GM20000 (cell line): Measurements from ENCODE around the gene TNF.

ENCODE experiments used
- DNase-seq: peaks from one replicate; pipeline ENCODE4 v3.0.0; 2012; ENCODE audit warnings: low spot score
- TF ChIP-seq, protein P1 (sequence below): IDR thresholded peaks from 2 replicates; pipeline ENCODE4 v1.5.1; 2012; ENCODE audit warnings: mild to moderate bottlenecking, control low read depth; ENCODE audit errors: extremely low read depth, missing control alignments

Gene TNF

DNA sequence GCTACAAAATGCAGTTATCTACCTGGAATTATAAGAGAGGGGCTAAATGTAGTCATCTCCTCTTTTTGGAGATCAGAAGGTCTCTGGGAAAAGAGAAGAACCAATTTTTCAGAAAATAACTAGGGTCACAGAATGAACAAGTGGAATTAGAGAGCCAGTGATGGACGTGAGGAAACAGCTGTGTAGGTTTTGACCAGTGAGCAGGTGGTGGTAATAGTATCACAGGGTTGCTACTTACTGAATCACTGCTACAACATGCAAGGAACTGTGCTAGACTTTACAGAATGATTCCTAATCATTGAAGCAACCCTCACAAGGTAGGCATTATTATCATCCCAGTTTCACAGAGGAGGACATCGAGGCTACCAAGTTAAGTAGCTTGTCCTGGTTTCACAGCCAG lies 30.7 kb upstream of the TNF start:
- TF ChIP-seq, protein P1, sequence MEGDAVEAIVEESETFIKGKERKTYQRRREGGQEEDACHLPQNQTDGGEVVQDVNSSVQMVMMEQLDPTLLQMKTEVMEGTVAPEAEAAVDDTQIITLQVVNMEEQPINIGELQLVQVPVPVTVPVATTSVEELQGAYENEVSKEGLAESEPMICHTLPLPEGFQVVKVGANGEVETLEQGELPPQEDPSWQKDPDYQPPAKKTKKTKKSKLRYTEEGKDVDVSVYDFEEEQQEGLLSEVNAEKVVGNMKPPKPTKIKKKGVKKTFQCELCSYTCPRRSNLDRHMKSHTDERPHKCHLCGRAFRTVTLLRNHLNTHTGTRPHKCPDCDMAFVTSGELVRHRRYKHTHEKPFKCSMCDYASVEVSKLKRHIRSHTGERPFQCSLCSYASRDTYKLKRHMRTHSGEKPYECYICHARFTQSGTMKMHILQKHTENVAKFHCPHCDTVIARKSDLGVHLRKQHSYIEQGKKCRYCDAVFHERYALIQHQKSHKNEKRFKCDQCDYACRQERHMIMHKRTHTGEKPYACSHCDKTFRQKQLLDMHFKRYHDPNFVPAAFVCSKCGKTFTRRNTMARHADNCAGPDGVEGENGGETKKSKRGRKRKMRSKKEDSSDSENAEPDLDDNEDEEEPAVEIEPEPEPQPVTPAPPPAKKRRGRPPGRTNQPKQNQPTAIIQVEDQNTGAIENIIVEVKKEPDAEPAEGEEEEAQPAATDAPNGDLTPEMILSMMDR, result no peak
- DNase-seq, result no peak

DNA sequence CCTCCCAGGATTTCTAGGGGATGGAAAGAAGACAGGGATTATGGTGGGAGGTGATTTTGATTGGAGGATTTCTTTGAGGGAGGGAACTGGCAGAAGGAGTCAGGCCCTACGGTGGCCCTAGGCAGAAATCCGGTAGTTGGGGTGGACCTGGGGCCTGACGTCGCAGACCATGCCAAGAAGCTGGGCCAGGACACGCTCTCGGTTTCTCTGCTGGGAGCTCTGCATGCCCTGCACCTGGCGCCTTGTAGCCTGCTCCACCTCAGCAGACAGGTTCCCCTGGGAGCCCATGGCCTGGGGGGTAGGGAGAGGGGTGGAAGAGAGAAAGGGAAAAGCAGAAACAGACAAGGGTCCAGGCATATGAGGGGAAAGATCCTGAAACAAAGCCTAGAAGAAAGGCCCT lies 30.1 kb upstream of the TNF start:
- DNase-seq, result no peak
- TF ChIP-seq, protein P1, result no peak

DNA sequence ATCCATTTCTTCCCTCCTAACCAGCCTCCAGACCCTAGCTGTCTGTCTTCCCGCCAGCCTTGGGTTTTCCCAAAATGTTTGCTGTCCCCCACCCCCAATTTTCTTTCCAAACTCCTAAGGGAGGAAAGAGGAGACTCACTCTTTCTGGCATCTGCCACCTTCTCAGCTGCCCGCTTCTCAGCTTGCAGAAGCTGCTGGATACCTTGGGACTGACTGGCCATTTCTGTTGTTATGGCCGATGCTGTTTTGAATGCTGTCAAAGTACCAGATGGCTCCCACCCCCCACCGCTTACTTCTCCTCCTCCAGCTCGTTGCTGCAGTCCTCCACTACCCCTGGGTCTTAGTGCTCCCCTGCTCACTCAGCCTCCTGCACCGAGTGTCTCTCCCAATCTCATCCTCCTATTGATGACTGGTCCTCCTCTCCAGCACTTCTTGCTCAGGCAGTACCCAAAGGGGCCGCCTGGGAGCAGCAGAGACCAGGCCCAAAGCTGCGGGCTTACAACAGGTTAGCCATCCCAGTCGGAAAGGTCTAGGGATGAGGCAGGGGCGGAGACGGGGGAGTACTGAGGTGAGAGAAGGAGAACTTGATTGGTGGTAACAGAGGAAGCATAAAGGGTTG lies 28.9 kb upstream of the TNF start, which contains the start of gene ATP6V1G2:
Gene ATP6V1G2 (minus strand): TSS at position 270 of the 619 bp plus-strand sequence. CDS start 49 bp downstream, at position 221.
- TF ChIP-seq, protein P1, result peak; percentile 98
- DNase-seq, result peak; percentile 72

DNA sequence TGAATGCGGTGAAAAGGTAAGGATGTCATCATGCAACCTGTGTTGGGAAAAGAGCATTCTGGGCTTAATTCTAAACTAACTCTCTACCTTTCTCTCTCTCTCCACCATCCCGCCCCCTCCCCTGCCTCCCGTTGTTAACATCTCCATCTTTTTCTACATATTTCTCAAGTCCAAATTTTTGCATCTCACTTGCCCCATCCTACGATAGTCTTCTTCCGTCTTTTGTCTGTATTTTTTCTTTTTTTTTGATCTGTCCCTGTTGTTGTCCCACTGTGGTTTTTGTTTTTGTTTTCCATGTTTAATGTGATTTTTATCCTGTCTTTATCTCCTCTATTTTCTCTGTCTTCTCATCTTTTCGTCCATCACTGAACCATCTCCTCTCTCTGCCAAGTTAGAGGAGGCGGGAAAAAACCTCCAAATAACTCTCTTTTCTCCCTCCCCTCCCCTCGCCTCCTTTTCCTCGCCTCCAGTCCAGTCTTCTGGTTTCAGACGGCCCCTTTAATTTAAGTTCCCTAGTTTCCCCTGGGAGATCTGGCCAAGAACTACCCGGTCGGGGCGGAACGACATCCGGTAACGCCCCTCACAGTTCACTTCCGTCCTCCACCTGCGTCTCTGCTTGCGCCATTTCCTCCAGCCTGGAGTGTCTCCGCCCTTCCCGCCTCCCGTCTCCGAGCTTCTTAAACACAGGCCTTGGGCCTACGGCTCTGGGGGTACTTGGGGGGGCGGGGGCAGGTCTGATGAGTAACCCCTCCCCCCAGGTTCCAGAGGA lies 28.2 kb upstream of the TNF start, which contains the start of gene NFKBIL1:
Gene NFKBIL1 (plus strand): TSS at position 651 of the 769 bp plus-strand sequence. CDS start 87 bp downstream, at position 738.
- peak; percentile 91 for DNase-seq
- TF ChIP-seq, protein P1, result no peak

DNA sequence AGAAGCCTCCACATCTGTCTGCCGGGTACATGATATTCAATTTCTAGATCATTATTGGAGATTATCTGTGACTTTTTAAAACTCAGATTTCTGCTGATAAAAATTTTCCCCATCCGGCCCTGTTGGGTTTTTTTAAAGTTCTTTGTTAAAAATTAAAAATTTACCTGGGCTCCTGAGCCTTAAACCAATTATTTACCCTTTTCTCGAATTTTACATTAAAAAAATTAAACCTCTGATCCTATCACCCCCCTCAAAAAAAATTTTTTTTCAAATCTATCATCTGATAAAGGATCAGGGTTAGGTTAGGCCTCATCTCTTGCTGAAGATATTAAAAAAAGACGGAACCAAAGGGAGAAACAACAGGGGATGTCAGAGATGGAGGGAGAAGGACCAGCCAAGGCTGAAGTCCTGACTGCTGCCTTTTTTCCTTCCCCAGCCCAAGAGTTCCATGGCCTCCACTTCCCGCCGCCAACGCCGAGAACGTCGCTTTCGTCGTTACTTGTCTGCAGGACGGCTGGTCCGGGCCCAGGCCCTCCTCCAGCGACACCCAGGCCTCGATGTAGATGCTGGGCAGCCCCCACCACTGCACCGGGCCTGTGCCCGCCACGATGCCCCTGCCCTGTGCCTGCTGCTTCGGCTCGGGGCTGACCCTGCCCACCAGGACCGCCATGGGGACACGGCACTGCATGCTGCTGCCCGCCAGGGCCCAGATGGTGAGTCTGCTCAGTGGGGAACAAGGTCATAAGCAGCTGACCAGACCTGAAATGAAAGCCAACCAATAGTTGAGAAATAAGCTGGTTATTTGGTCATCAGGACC lies 27.4 kb upstream of the TNF start:
- DNase-seq, result no peak
- TF ChIP-seq, protein P1, result no peak

DNA sequence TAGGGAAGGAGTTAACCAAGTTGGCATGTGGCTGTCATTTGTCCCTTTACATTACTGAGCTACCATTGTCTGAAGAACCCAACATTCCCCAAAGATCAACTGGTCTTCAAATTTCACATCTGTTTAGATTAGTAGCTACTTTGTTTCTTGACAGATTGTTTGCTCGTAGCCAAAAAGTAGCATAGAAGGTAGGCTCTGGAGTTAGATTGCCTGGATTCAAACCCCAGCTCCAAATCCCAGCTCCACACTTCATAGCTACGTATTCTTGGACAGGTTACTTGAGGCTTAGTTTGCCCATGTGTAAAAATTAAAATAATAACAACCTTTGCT lies 26.9 kb upstream of the TNF start:
- no peak for DNase-seq
- TF ChIP-seq, protein P1, result no peak
